Osteocyte (in vitro differentiated cells): ENCODE results near the gene PRDM16. TPM values are rescaled to one million over a fixed set of nuclear protein-coding genes. Genes with fewer than 3 reads are reported as not detected.

ENCODE experiments used
- DNase-seq: peaks from one replicate; pipeline ENCODE4 v3.0.0; 2021; ENCODE audit warnings: mixed read lengths; ENCODE audit not compliant: unreplicated experiment; ENCODE audit errors: extremely low spot score
- H3K27ac Mint-ChIP-seq: one replicate; pipeline ENCODE4 v1.8.0; 2021; ENCODE audit warnings: mild to moderate bottlenecking, mixed read lengths; ENCODE audit not compliant: unreplicated experiment
- H3K27me3 Mint-ChIP-seq: one replicate; pipeline ENCODE4 v1.8.0; 2021; ENCODE audit warnings: mixed read lengths; ENCODE audit not compliant: unreplicated experiment
- H3K36me3 Mint-ChIP-seq: one replicate; pipeline ENCODE4 v1.8.0; 2021; ENCODE audit warnings: mixed read lengths; ENCODE audit not compliant: unreplicated experiment
- H3K4me1 Mint-ChIP-seq: one replicate; pipeline ENCODE4 v1.8.0; 2021; ENCODE audit warnings: mixed read lengths; ENCODE audit not compliant: unreplicated experiment
- H3K4me3 Mint-ChIP-seq: one replicate; pipeline ENCODE4 v1.8.0; 2021; ENCODE audit warnings: mild to moderate bottlenecking, moderate library complexity, mixed read lengths; ENCODE audit not compliant: unreplicated experiment
- H3K9me3 Mint-ChIP-seq: one replicate; pipeline ENCODE4 v1.8.0; 2021; ENCODE audit warnings: mixed read lengths; ENCODE audit not compliant: unreplicated experiment
- CTCF ChIP-seq: fragments of 200-600 bp; sonication (generic); IDR thresholded peaks from 2 replicates; pipeline ENCODE4 v1.5.0; 2021; ENCODE audit warnings: antibody characterized with exemption, mild to moderate bottlenecking, moderate library complexity
- total RNA-seq: library from RNA; stranded (reverse); gene quantifications from 2 replicates; pipeline ENCODE4 v1.2.1, GENCODE V29; 2021

PRDM16 gene
- total RNA-seq, 1 donor from 2014 or later = 7.1 TPM

GRCh38 chr1:3296326-3296725, 227.3 kb downstream of the PRDM16 start:
- no peaks in the 10 kb centered on the region for H3K4me1 Mint-ChIP-seq
- no peak overlapping the region for H3K27ac Mint-ChIP-seq
- no peaks in the 10 kb centered on the region for H3K36me3 Mint-ChIP-seq
- H3K27me3 Mint-ChIP-seq = no peaks in the 10 kb centered on the region
- H3K9me3 Mint-ChIP-seq = no peaks in the 10 kb centered on the region
- DNase-seq = no peak
- H3K4me3 Mint-ChIP-seq = no peak overlapping the region
- no peak for TF ChIP-seq CTCF

GRCh38 chr1:3296826-3297225, 227.8 kb downstream of the PRDM16 start:
- Mint-ChIP-seq H3K27me3 (no peaks in the 10 kb centered on the region), H3K4me1 (no peaks in the 10 kb centered on the region), H3K9me3 (no peaks in the 10 kb centered on the region), H3K27ac (no peak overlapping the region), H3K36me3 (no peaks in the 10 kb centered on the region), H3K4me3 (no peak overlapping the region)
- TF ChIP-seq CTCF = no peak
- no peak for DNase-seq

- Mint-ChIP-seq H3K4me1 (no peaks in the 10 kb centered on the region), H3K27ac (no peak overlapping the region)
Observed at GRCh38 chr1:3297756-3298155, 228.8 kb downstream of the PRDM16 start.

GRCh38 chr1:3298197-3298596, 229.2 kb downstream of the PRDM16 start:
- peaks cover 5% of the 10 kb centered on the region for H3K27me3 Mint-ChIP-seq

More at GRCh38 chr1:3297756-3298155, 228.8 kb downstream of the PRDM16 start:
- no peak for DNase-seq
- no peaks in the 10 kb centered on the region for H3K9me3 Mint-ChIP-seq
- H3K36me3 Mint-ChIP-seq = no peaks in the 10 kb centered on the region
- no peak for TF ChIP-seq CTCF
- H3K4me3 Mint-ChIP-seq = no peak overlapping the region
- H3K27me3 Mint-ChIP-seq = peaks cover 4% of the 10 kb centered on the region

GRCh38 chr1:3304246-3304645, 235.2 kb downstream of the PRDM16 start:
- H3K36me3 Mint-ChIP-seq = no peaks in the 10 kb centered on the region
- no peak overlapping the region for H3K27ac Mint-ChIP-seq
- peaks cover 7% of the 10 kb centered on the region for H3K27me3 Mint-ChIP-seq
- no peak for DNase-seq
- TF ChIP-seq CTCF = no peak
- H3K9me3 Mint-ChIP-seq = no peaks in the 10 kb centered on the region
- no peak overlapping the region for H3K4me3 Mint-ChIP-seq
- H3K4me1 Mint-ChIP-seq = peaks cover 8% of the 10 kb centered on the region

More at GRCh38 chr1:3298197-3298596, 229.2 kb downstream of the PRDM16 start:
- no peak for TF ChIP-seq CTCF
- no peak for DNase-seq
- no peak overlapping the region for H3K27ac Mint-ChIP-seq
- no peaks in the 10 kb centered on the region for H3K36me3 Mint-ChIP-seq
- no peaks in the 10 kb centered on the region for H3K9me3 Mint-ChIP-seq
- H3K4me1 Mint-ChIP-seq = no peaks in the 10 kb centered on the region
- H3K4me3 Mint-ChIP-seq = no peak overlapping the region
